GM21576 (cell line): ENCODE results near the gene CNGA4.
"Not testable (repeated sequence)": the region's sequence is repeated elsewhere in the genome, so short reads cannot be mapped to it uniquely, and the experiment has no call there.

Experiments used
- ATAC-seq: cut with Tn5 transposase; IDR thresholded peaks from one replicate; pipeline ENCODE4 v1.9.1; 2021; ENCODE audit warnings: mild to moderate bottlenecking, moderate library complexity; ENCODE audit not compliant: unreplicated experiment

CNGA4 gene

DNA sequence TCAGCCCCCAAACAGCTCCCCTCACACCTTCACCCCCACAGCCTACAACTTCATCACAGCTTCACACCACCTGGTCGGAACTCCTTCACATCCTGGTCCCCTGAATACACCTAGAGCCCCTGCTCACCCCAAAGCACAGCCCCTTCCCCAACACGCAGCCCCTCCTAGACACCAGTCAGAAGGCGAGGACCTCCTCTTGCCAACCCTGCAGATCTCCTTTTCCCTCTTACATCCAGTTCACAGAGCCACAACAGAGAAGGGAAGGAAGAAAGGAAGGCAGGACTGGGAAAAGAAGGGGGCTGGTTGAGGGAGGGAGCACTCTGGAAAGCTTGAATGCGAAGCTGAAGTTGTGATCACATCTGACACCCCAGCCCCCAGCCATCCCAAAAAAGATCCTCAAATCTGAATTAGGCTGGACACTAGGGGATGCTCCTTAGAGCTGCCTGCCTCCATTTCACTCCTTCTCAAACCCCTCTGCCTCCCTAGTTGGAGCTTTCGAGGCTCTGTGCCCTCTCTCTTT is 21.4 kb downstream of the CNGA4 start:
- ATAC-seq: no peak

GRCh38 chr11:6263662-6264061 is 24.8 kb downstream of the CNGA4 start:
- ATAC-seq: no peak

GRCh38 chr11:6268820-6269219 is 29.9 kb downstream of the CNGA4 start:
- no peak for ATAC-seq

GRCh38 chr11:6269994-6270393 is 31.1 kb downstream of the CNGA4 start:
- ATAC-seq: no peak

- ATAC-seq: no peak
These were observed 31.8 kb downstream of the CNGA4 start for GRCh38 chr11:6270584-6271246.

- no peak for ATAC-seq
These were observed 32.7 kb downstream of the CNGA4 start for GRCh38 chr11:6271598-6271997.

DNA sequence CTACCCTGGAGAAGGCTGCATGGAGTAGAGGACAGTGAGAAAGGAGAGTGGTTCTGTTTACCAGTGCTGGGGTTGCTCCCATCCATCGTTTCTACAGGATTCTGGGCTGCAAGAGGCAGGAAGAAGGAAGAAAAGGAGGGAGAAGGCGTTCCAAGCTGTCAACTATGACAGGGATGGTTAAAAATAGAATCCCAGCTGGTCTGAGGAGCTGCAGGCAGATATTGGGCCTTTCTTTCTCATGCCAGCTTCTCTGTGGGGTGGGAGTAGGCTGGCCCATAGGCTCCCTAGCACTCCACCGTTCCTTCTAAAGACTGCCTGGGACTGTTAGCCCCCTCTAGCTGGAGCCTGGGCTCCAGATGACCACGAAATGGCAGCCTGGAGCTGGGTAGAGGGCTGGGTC is 34.3 kb downstream of the CNGA4 start:
- no peak for ATAC-seq

GRCh38 chr11:6280809-6281208 is 41.9 kb downstream of the CNGA4 start:
- not testable (repeated sequence) for ATAC-seq

GRCh38 chr11:6283453-6284023 is 44.6 kb downstream of the CNGA4 start:
- no peak for ATAC-seq

DNA sequence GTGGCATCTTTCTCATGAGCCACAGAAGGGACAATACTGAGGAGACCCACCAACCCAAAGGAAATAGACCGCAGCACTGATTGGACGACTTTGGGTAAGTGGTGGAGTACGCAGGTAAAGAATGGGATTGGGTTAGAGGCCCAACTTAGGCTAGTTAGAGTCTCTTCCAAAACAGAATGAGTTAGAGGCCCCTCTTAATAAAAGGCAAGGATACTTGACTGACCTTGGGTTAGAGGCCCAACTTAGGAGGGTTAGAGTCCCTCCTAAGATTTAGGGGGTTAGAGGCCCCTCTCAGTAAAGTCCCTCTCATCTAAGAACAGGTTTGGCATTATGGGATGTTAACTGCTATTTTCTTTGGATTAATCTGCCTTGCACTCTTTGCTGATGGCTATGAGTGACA is 45.4 kb downstream of the CNGA4 start:
- ATAC-seq: no peak

- ATAC-seq: no peak
These were observed 46.1 kb downstream of the CNGA4 start for GRCh38 chr11:6285019-6285418.
